Measurements from ENCODE around the gene HTRA3.

HTRA3 gene

GRCh38 chr4:8257854-8258253, 11.7 kb upstream of the HTRA3 start:
- TF ChIP-seq KLF8 (tag by site-specific recombination; IDR thresholded peaks at IDR 0.05), result no peak
- no peak for TF ChIP-seq KLF17 (tag by site-specific recombination; IDR thresholded peaks at IDR 0.05)
- TF ChIP-seq ZNF561 (tag by site-specific recombination; IDR thresholded peaks at IDR 0.05; ENCODE audit: borderline replicate concordance), result no peak
- TF ChIP-seq EGR2 (tag by site-specific recombination; IDR thresholded peaks at IDR 0.05; ENCODE audit: low read depth), result peak; percentile 93
- peak; percentile 89 for TF ChIP-seq ZFHX2 (tag by site-specific recombination; conservative IDR thresholded peaks at IDR 0.05)
- POLR2A ChIA-PET, result interaction anchor here (1.5 kb wide), 1 partner anchor 12 kb away, joined by 4 read pairs; the partner anchor contains the start of gene HTRA3
- H3K4me1 ChIP-seq (ENCODE audit: control insufficient read depth, insufficient read depth, low read length), result no peaks in the 10 kb centered on the region
- H3K4me3 ChIP-seq (ENCODE audit: low read depth, low read length), result no peak overlapping the region
- CTCF ChIA-PET, result interaction anchor here (2.4 kb wide), 1 partner anchor 9 kb away, joined by 7 read pairs; no protein-coding TSS in a partner anchor
- H3K9me3 ChIP-seq (ENCODE audit: control insufficient read depth, insufficient read depth, low read depth, low read length), result no peaks in the 10 kb centered on the region
- no peaks in the 10 kb centered on the region for H3K36me3 ChIP-seq (ENCODE audit: control insufficient read depth in 2 of 2, insufficient read depth in 1 of 2, low read length in 2 of 2)
- no peak overlapping the region for H3K27ac ChIP-seq (ENCODE audit: extremely low read depth, low read depth, low read length)

- POLR2A ChIA-PET, result interaction anchor here (1.5 kb wide), 1 partner anchor 11 kb away, joined by 4 read pairs; the partner anchor contains the start of gene HTRA3
- CTCF ChIA-PET, result interaction anchor here (0.7 kb wide), 1 partner anchor 8 kb away, joined by 4 read pairs; no protein-coding TSS in a partner anchor
- TF ChIP-seq ZIC2 (tag by site-specific recombination; IDR thresholded peaks at IDR 0.05) (peak; percentile 94), ZNF571 (tag by site-specific recombination; IDR thresholded peaks at IDR 0.05) (no peak)
- Histone ChIP-seq H3K4me3 (ENCODE audit: low read depth, low read length) (no peak overlapping the region), H3K27ac (ENCODE audit: extremely low read depth, low read depth, low read length) (no peak overlapping the region), H3K9me3 (ENCODE audit: control insufficient read depth, insufficient read depth, low read depth, low read length) (no peaks in the 10 kb centered on the region), H3K36me3 (ENCODE audit: control insufficient read depth in 2 of 2, insufficient read depth in 1 of 2, low read length in 2 of 2) (no peaks in the 10 kb centered on the region), H3K4me1 (ENCODE audit: control insufficient read depth, insufficient read depth, low read length) (no peaks in the 10 kb centered on the region)
These were observed 10.9 kb upstream of the HTRA3 start for GRCh38 chr4:8258552-8259212.

- no peaks in the 10 kb centered on the region for H3K4me1 ChIP-seq (ENCODE audit: control insufficient read depth, insufficient read depth, low read length)
These were observed 9.7 kb upstream of the HTRA3 start for GRCh38 chr4:8259743-8260430.

More at GRCh38 chr4:8259743-8260430, 9.7 kb upstream of the HTRA3 start:
- ChIA-PET CTCF (no interaction called here), POLR2A (no interaction called here)
- H3K36me3 ChIP-seq (ENCODE audit: control insufficient read depth in 2 of 2, insufficient read depth in 1 of 2, low read length in 2 of 2), result no peaks in the 10 kb centered on the region
- TF ChIP-seq GLIS1 (tag by site-specific recombination; IDR thresholded peaks at IDR 0.05), result peak; percentile 94
- no peak for TF ChIP-seq ZNF518A (tag by site-specific recombination; conservative IDR thresholded peaks at IDR 0.05; ENCODE audit: low read depth)
- no peak overlapping the region for H3K27ac ChIP-seq (ENCODE audit: extremely low read depth, low read depth, low read length)
- no peaks in the 10 kb centered on the region for H3K9me3 ChIP-seq (ENCODE audit: control insufficient read depth, insufficient read depth, low read depth, low read length)
- H3K4me3 ChIP-seq (ENCODE audit: low read depth, low read length), result no peak overlapping the region

All from HEK293 (cell line).